Stimulated activated CD4-positive, alpha-beta T cell treated with anti-CD3 and anti-CD28 coated beads, TNF-alpha, amount 100 ng/mL, for 48 hours (primary cell): ENCODE data around the gene C2CD2.
"Not testable (repeated sequence)": the region's sequence is repeated elsewhere in the genome, so short reads cannot be mapped to it uniquely, and the experiment has no call there.

ENCODE experiments used
- DNase-seq, 3 donors: peaks; one replicate each; pipeline ENCODE4 v3.0.0-alpha.2; 2020; ENCODE audit warnings: low read depth in 3 of 3

Gene C2CD2

DNA sequence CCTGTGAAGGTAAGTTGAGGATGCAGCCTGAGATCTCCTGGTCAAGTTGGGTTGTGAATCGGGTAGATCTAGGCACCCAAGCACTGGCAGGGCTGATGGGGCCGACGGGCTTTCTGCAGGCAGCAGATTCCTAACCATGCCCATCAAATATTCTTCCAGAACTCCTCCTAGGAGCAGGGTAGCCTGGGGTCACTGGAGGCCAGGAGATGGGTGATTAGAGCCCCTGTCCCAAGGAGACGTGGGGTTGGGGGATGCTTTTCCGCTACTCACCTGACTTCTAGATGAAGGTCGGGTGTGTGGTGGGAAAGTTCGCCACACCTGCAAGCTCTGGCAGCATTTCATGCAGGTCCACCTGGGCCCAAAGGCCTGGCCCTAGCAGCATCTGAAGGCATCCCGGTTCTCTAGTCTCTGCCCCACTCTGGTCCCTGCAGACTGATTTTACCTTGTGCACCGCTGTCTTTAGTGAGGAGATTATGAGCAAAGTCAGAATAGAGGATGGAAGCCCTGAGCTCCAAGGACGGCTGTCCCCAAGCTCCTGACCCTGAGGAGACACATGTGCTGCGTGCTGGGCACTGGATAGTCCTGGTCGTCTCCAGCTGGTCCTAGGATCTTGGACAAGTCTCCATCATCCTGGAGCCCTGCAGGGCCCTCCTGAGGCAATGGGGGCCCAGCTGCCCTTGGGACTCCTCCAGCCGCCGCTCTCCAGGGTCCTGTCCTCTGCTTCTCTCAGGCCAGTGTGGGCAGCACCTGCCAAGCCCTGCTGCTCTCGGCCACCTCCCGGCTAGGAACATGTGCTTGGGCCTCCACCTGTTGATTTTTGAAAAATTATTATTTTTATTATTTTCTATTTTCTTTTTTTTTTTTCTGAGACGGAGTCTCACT, 21.8 kb upstream of the C2CD2 start:
- no peak for DNase-seq

DNA sequence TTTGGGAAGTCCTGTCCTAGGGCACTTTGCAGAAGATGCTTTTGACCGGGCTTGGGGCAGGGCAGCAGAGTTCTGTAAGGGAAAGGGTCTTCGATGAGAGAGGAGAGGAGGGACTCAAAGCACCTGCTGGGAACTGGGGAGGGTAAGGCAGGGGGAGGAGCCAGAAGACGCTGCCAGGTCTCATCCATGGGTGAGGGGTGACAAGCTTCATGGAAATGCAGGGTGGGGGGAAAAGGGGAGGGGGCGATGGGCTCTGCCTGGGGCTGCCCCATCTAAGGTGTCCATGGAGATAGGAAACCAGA, 20.9 kb upstream of the C2CD2 start:
- no peak for DNase-seq

DNA sequence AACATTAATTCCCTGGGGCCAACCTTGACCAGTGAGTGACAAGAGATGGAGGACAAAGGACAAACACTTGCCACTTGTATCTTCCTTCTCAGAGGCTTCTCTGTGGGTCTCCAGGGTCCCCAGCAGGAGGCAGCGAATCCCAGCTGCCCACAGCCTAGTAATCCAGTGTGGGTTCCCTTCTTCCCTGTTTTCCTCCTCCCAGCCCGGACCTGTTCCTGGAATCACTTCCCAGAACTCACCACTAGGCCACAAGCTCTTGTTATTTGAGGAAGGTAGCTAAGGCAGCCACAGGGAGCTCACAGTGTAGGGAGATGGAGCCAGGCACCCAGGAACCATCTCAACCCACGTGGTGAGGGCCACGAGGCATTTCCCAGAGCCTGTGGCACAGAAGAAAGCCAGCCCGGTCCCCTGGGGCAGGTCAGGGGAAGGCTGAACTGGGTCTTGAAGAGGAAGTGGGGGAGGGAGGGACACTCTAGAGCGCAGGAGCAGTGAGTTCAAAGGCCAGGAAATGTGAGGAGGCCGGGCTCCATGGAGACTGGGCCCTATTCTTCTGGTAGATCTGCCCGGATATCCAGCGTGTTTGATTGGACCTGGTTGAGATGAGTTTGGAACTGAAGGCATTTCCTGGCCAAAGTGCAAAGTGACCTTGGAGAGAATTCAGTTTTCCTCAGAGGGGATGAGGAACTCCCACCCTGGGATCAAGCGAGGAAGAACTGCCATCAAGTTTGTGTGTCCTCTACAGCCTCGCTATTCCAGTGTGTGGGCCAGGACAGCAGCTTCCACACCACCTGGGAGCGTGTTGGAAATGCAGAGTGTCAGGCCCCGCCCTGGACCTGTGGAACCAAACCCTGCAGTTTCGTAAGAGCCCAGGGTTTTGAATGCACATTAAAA, 20.3 kb upstream of the C2CD2 start:
- no peak for DNase-seq

DNA sequence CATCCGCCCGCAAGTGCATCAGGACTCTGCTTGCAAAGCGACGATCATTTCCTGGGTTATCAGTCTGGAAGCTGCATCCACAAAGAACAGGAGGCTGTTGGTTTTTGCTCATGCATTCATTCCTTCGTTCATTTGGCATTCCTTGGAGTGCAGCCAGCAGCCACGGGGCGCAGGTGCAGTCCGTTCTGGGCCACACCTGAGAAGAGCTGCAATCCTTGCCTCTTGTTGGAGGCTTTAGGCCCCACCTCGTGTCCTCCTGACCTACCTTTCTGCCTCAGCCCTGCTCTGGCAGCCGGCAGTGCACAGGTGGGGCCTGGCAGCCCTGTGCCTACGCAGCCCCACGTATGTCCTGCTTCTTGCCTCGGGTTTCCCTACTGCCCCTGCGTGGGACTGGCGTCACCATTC, 19.6 kb upstream of the C2CD2 start:
- no peak for DNase-seq

DNA sequence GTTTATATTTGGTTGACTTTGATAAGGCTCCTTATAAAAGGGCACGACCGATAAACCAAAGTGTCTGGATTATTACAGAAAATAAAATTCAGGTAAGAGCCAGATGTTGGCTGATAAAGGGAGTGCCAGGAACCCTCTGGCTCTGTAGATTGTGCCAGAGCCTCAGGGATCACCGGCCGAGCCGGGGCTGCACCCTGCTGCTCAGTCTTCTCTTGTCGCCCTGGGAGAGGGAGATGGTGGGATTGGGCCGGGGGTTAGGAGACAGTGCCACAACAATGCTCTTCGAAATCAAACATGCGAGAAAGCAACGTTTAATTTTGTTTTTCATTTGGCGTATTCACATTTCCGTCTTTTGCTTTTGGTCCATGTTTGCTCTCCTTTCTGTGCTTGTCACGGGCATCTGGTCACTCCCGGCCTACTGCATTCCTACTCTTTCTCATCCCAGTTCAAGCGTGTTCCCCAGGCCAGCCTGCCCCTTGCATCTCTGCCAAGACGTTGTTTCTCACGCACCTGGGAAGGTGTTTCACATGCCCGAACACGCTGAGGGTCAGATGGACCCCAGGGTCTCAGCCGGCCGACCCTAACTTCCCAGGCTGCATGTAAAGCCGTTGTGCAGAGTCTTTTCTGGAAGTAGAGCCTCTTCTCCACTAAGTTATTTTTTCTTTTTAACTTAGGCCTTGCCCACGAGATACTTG, 18.8 kb upstream of the C2CD2 start:
- no peak for DNase-seq

DNA sequence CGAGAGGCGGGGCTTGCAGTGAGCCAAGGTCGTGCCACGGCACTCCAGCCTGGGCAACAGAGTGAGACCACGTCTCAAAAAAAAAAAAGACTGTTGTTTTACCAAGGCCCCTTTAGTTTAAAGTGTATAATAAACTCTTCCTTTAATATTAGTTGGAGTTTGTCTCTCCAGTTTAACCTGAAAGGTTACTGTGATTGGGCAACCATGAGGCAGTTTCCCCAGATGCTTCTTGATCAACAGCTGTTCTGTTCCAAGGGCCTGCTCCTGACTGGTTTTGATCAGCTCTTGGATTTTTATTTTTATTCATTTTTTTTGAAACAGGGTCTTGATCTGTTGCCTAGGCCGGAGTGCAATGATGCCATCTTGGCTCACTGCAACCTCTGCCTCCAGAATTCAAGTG, 18.1 kb upstream of the C2CD2 start:
- no peak for DNase-seq

DNA sequence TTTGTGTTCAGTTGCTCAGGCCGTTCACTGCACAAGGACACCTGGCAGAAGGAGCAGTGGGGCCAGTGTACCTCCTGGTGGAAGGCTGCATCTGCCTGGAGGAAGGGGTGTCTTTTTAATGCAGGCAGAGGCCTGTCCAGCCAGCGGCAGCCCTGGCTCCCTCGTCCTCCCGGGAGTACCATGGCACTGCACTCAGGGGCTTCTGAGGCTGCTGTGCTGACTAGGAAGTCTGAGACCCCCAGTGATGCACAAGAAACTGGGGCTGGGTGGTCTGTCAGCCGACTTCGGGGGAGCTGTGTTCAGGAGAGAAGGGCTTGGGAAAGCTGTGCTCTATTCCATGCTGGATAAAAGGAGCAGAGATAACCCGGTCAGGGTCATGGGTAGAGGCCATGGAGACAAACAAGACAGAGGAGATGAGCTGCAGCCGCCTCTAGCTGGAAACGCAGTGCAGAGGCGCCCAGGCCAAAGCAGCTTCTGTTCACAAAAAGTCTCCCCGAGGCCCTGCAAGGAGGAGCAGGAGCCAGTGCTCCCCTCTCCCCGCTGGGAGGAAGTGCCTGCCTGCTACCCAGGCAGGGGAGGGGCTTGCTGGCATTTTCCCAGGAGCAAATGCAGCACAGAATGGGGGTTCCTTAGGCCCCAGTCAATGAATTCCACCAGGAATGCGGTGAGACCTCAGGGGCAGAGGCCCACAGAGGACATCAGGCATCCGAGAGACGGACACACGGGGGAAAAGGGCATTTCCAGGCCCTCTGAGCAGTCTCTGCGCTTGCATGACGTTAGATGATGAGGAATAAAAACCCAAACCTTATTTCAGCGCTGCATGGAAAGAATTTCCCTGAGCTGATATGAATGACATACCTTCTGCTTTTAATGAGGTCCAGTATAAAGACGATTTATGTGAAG, 17.2 kb upstream of the C2CD2 start:
- DNase-seq = no peak

DNA sequence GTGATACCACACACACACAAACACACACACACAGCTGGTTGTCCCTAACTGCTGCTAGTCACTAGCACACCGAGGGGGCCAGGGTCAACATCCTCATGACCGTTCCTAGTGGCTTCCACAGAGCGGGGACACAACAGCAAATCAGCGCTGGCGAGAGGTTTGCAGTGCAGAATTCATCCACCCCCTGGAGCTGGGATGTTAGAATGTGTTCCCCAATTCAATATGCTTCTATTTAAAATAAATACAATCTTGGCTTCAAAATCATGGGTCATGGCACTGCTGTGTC, 16.2 kb upstream of the C2CD2 start:
- DNase-seq = no peak

DNA sequence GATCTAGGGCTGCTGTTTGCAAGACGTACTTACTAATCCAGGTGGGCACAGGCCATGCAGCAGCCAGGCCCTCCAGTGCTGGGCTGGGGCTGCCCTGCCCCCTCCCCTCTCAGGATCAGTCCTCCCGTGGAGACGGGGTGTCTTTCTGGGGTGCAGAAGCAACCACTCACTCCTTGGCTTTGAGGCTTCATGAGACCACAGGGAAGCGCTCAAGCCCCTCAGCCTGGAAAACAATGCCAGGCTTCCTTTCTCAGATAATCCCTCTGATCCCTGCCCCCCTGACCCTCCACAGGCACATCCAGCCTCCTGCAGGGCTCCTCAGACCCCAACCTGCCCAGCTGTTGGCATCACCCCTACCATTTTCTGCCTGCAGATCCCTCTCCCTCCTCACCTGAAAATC, 13.9 kb upstream of the C2CD2 start:
- no peak for DNase-seq

DNA sequence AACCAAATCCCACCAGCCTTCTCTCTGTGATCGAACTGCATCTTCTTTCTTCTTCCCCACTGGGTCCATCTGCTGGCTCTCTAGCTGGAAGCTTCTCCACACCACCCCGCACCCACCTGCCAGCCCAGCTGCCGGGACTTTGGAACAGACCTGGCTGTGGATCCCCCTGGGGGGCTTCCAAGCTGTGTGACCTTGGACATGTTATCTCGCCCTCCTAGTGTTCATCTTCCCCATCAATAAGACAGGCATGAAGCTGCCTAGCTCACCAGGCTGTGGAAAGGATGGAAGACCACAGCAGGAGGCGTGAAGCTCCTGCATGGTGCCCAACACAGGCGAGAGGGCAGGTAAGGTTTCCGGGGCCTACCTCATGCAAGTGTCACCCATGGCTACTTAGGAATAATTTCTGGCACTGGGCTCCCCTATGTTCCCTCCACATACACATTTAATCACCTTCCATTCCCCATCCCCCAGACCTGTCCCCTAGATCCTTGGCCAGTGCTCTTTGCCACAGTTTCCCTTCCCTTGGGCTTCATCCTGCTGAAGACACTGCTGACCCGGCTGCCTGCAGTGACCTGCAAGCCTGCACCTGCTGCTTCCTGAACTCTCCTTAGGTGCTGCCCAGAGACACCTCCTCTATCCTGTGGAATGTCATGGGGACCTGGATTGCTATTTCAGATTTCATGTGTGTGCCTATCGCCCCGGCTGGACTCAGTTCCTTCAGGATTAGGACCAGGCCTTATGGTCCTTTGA, 13.2 kb upstream of the C2CD2 start:
- DNase-seq = no peak

DNA sequence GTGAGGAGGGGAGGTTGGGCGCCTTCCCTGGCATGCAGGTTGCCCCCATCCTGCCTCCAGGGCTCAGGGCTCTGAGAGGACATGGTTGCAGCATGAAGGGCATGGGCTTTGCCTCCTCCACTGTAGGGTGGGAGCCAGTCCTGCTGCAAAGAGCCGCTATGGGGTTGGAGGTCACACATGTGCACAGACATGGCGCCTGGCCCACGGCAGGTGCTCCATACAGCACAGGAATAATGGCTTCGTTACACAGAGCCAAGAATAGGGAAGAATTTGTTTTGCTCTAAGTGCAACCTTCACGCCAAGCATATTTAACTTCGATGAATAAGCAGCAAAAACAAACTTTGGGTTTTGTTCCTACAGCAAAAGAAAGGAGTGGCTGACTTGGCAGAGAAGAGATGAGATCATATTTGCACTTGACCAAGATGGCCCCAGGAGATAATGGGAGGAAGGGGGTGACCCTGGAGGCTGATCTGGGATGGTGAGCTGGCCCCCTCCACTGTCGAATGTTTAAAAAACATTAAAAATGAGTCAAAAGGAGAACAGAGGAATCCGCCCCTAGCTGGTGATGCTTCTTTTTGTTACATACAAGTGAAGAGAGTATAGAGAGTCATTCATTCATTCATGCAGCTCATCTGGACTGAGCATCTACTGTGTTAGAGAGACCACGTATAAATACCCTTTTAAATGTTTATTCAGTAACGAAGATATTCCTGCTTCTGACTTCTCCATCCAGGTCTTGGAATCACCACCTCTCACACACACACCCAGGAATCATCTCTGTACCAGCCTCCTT, 12.4 kb upstream of the C2CD2 start:
- no peak for DNase-seq

DNA sequence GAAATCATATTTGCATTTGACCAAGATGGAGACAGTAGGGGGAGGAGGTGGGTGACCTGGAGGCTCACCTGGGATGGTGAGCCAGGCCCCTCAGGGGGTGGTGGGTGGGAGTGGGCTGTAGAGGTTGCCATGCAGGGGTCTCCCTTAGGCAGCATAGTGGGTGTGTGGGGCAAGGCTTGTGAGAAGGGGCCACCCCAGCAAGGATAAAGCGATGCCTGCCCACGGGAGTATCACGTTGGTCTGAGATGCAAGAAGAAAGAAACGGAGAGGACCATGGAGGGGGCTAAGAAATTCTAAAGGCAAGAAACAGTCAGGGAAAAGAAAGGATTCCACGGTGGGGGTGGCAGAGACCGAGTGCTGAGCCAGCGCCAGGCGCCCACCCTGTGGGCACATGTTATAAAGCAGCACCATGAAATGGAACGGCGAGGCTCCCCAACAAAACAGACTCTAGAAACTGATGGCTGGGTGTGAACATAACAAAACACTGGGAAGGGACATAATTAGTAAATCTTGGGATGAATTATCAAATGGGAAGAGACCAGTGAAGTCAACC, 11.7 kb upstream of the C2CD2 start:
- DNase-seq = no peak

DNA sequence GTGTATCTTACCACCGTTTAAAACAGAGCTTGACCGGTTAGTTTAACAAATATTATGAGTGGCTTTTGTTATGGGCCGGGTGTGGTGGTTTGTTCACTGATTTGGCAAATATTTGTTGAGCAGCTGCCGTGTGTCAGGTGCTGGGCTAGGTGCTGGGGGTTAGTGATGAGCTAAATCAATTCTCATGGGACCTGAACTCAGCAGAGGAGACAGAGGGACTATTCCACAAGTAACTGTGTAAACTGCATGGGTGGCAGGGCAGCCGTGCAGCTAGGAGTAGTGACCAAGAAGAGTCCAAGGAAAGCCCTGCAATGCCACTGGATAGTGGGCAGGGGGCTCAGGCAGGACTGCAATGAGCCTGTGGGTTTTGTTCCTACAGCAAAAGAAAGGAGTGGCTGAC, 11.2 kb upstream of the C2CD2 start:
- no peak for DNase-seq

DNA sequence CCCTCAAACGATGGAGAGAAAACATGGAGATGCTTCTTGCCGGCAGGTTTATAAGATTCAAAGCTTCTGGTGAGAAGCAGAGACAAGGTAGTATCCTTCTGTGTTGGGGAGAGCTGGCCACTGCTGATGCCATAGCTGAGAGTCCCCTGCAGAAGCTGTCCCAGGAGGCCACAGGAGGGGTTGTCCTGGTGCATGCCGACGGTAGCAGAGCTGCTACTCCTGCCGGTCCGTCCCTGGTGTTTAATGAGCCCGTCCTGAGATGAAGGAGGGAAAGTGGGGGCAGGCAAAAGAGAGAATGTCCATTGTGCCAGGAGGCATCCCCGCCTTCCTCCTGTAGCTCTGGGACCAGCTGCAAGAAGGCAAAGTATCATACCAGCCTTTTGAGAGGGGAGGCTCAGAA, 10.4 kb upstream of the C2CD2 start:
- DNase-seq = no peak

DNA sequence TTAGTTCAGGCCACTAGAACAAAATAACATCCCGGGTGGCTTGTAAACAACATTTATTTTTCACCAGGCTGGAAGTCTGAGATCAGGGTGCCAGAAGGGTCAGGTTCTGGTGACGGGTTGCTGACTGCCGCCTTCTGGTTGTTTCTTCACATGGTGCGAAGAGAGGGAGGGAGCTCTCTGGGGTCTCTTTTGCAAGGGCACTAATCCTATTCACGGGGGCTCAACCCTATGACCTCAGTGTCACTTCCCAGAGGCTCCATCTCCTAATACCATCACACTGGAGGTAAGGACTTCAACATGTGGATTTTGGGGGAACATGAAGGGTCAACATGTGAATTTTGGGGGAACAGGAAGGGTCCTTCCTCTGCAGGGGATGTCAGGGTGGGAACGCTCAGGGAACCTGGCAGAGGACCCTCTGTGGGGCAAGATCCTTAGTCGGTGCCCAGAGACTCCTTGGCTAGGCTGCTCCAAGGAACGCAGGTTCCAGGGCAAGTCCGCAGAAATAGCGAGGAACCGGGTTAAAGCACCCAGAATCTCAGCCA, 8.7 kb upstream of the C2CD2 start:
- DNase-seq = no peak

DNA sequence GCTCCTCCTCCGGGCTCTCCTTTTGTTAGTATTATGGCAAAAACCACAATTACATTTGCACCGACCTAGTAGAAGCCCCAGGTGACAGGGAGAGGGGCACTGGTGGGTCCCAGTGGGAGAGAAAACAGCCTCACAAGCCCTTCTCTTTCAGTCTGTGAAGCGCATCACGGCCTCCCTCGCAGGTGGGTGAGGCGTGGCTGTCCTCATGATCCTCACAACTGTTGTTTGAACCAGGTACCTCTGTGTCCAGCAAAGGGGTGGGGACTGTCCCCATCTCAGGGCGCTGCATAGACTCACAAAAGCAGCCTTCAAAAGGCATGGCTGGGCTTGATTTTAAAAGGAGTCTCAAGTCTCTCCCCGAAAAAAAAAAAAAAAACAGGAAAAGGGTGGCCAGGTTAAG, 7.9 kb upstream of the C2CD2 start:
- DNase-seq = no peak

DNA sequence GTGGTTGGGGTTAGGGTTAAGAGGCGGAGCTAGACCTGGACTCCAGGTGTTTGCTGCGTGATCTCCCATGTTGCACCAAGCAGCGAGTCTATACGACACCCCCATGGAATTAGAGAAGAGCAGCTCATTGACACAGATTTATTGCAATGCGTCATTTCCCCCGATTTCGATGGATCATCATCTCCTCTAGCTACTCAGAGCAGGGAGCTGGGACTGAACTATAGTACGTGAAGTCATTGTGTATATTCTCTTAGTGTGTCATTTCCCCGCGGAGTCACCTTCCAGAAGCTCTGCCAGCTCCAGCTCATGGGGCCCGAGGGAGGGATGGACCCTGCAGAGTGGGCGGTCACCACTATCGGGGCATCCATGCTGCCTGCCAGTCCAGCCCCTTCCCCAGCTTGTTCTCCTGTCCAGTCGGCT, 7.5 kb upstream of the C2CD2 start:
- DNase-seq = no peak

DNA sequence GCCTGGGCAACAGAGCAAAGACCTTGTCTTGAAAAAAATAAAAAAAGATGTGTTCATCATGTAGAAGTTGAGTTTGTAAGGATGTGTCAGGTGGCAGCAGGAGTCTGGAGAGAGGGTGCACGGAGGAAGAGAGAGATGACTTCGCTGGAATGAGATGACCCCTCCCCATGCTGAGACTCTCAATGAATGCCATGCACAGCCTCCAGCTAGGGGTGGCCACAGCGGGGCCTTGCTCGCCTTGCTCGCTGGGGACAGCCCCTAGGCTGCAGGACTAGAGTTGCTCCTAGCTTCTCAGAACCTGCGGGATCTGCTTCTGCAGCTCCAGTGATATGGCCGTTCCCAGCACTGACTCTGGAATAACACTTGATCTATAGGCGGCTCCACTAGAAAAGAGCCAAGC, 6.6 kb upstream of the C2CD2 start:
- DNase-seq = no peak

DNA sequence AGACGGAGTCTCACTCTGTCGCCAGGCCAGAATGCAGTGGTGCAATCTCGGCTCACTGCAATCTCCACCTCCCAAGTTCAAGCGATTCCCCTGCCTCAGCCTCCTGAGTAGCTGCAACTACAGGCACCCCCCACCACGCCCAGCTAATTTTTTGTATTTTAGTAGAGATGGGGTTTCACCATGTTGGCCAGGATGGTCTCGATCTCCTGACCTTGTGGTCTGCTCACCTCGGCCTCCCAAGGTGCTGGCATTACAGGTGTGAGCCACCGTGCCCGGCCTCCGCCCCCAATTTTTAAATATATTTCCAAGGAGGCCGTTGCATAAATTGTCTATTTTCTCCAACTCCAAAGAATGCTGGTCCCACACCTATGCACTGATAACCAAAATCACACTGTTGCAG, 5.9 kb upstream of the C2CD2 start:
- DNase-seq = not testable (repeated sequence)
